Measurements from ENCODE around the gene IL25.
"Not testable (repeated sequence)": the region's sequence is repeated elsewhere in the genome, so short reads cannot be mapped to it uniquely, and the experiment has no call there.

The IL25 gene

DNA sequence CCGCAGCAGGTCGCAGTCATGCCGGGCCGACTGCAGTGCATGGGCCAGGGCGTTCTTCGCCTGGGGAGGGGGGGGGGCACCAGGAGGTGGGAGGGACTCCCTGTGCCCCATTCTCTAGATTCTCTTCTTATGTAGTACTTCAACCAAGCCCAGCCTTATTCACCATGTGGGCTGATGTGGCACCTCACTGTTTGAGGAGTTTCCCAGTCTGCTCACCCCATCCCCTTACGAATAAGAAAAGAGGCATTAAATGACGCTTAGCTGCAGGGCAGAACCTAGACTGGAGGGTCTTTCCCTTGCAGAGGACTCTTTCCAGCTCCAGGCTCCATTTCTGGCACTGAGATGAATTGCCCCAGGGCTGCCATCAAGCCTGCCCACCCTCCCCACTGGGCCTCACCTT, 16.4 kb downstream of the IL25 start:
- no peak for DNase-seq (ENCODE audit: low read depth, low spot score)

DNA sequence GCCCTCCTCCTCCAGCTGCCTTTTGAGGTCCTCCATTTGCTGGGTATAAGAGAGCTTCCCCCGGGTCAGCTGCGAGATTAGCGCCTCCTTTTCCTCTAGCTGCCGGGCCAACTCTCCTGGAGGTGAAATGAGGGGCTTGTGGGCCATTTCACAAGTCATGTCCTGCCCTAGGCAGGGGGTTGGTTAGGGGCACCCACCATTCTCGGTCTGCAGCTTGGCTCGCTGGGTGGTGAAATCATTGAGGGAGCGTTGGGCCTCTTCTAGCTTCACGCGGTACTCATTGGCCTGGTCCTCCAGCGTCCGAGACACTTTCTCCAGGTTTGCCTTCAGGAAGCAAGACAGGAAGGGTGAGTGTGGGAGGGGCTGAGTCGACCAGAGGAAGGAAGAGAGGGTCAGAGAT, 16.8 kb downstream of the IL25 start:
- no peak for DNase-seq (ENCODE audit: low read depth, low spot score)

DNA sequence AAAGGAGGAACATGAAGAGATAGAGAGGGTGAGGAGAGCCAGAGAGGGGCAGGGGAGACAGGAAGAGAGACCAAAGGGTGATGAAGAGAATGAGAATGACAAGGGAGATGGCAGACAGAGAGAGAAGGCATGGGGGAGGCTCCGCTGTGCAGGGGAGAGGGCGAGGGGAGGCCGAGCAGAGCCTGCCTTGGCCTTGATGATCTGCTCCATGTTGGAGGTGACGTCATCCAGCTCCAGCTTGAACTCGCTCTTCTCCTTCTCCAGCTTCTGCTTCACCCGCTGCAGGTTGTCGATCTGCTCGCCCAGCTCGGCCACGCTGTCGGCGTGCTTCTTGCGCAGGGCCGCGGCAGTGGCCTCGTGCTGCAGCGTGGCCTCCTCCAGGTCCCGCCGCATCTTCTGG, 17.3 kb downstream of the IL25 start:
- DNase-seq (ENCODE audit: low read depth, low spot score) = not testable (repeated sequence)

DNA sequence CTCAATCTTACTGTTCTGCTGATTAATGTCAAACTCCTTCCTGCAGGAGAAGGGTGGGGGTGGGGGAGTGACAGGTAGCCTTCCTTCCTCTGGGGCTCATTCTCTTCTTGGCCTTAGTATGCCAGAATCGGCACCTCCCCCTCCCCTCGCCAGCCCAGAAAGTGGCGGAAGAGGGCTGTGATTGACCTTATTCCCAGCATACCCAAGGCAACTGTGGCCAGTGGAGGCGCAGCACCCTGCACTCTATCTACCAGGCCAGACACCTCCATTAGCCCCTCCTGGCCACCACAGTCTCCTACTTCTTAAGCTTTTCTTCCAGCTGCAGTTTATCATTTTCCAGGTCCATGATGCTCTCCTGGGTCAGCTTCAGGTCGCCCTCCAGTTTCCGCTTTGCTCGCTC, 20.0 kb downstream of the IL25 start:
- DNase-seq (ENCODE audit: low read depth, low spot score) = no peak

DNA sequence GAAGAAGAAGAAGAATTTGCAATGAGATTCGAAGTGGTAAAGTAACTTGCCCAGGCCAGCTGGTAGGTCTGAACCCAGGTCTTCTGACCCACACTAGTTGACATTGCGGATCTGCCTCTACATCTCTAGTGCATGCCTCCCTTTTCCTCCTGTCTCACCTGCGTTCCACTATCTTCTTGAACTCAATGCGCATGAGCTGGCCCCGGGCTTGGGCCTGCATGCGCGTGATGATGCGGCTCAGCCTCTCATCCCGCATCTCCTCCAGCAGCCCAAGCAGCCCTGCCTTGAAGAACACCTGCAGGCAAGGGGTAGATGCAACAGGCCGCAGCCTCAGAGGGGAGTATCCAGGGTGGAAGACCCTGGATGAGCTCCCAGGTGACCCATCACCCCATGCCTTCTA, 23.5 kb downstream of the IL25 start:
- no peak for DNase-seq (ENCODE audit: low read depth, low spot score)

DNA sequence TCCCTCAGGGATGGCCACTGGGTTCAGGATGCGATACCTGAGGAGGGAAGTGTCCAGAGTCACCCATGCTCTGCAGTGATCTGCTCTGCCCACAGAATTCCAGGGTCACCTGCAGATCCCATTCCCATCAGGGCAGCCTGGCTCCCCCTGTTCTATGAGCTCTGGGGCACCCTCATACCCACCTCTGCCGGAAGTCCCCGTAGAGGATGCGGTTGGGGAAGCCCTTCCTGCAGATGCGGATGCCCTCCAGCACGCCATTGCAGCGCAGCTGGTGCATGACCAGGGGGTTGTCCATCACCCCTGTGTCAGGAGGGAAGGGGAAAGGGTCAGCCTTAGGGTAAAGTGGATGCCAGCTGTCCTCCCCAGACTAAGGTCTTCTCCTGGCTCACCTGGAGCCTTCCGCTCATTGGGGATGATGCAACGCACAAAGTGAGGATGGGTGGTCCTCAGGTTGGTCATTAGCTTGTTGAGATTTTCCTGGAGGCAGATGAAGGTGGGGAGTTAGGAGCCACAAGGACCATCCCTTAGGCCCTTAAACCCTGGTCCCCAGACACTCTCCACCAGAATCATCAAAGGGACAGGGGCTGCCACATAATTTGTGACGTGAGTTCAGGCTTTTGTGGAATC, 24.3 kb downstream of the IL25 start:
- no peak for DNase-seq (ENCODE audit: low read depth, low spot score)

DNA sequence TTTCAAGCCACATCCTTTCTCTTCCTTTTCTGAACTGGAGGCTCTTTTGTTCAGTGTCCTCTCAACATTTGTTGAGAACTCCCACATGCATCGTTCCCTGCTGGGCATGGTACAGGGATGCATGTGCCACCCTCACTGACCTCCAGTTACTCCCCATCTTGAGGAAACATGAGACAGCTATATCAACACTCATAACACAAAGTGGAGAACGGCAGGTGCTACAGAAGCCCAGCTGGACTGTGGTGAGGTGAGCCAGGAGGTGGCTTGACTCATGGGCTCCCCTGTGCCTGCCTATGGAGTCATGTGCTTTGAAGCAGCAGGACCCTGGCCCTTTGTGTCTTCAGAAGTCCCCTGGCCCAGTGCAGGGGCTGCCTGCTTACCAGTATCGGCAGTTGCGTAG, 25.7 kb downstream of the IL25 start:
- DNase-seq (ENCODE audit: low read depth, low spot score) = no peak

DNA sequence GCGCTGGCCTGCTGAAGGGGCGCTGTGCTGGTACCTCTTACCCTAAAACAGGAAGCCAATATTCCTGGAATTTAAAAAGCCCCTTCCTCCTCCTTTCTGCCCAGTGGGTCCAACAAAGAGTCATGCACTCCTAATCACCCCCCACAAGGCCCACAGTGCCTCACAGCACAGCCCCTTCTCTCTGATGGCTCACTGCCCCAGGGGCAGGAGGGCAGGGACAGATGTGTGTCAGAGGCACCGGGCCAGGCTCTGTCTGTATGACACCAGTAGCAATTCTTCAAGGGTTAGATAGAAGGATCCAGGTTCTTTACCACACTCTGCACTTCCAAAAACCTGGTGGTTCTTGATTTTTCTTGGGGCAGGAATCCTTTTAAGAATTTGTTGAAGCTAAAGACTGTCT, 26.5 kb downstream of the IL25 start:
- no peak for DNase-seq (ENCODE audit: low read depth, low spot score)

DNA sequence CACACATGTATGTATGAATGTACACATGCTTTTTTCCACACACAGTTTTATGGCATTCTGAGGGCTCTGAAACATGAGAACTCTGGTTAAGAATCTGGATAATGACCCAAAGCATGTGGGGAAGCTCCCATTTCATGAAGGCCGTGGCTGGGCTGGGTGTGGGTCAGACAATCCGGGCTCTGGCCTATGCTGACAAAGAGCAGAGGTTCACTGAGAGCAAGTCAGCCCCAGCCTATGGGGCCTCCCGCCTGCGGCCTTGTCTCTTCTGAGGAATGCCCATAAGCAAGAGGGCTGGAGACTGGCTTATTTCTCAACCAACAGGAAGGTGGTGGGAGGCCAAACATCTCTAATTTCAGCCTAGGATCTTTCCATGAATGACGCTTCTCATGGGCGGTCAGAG, 27.0 kb downstream of the IL25 start:
- DNase-seq (ENCODE audit: low read depth, low spot score) = no peak

DNA sequence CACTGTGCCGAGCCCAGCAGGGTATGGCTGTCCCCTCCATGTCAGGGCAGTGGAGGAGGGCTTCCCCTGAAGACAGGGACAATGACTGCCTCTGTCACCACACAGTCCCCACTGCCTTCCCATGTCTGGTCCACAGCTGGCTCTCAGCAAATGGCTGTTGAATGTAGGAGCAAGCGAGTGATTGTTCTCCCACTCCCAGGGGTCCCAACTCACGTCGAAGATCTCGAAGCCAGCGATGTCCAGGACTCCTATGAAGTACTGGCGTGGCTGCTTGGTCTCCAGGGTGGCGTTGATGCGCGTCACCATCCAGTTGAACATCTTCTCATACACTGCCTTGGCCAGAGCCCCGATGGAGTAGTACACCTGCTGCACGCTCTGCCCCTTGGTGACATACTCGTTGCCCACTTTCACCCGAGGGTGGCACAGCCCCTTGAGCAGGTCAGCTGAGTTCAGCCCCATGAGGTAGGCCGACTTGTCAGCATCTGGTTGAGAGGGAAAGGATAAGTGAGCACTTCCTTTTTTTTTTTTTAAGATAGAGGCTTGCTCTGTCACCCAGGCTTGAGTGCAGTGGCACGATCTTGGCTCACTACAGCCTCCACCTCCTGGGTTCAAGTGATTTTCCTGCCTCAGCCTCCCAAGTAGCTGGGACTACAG, 28.0 kb downstream of the IL25 start:
- not testable (repeated sequence) for DNase-seq (ENCODE audit: low read depth, low spot score)

DNA sequence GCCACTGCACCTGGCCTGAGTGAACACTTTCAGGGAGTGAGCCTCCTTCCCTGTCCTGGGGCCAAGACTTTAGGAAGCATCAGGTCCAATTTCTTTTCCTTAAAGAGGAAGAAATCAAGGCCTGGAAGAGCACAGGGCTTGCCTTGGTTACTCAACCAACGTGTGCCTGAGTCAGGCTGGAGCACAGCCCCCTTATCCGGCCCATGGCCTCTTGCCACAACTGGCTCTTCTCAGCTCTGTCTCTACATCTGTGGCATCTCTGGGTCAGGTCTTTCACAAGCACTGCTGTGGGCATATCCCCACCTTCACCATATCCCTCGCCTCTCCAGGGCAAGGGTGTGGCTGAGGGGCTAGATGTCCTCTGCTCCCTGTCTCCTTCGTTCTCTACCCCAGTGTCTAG, 28.7 kb downstream of the IL25 start:
- DNase-seq (ENCODE audit: low read depth, low spot score) = no peak

DNA sequence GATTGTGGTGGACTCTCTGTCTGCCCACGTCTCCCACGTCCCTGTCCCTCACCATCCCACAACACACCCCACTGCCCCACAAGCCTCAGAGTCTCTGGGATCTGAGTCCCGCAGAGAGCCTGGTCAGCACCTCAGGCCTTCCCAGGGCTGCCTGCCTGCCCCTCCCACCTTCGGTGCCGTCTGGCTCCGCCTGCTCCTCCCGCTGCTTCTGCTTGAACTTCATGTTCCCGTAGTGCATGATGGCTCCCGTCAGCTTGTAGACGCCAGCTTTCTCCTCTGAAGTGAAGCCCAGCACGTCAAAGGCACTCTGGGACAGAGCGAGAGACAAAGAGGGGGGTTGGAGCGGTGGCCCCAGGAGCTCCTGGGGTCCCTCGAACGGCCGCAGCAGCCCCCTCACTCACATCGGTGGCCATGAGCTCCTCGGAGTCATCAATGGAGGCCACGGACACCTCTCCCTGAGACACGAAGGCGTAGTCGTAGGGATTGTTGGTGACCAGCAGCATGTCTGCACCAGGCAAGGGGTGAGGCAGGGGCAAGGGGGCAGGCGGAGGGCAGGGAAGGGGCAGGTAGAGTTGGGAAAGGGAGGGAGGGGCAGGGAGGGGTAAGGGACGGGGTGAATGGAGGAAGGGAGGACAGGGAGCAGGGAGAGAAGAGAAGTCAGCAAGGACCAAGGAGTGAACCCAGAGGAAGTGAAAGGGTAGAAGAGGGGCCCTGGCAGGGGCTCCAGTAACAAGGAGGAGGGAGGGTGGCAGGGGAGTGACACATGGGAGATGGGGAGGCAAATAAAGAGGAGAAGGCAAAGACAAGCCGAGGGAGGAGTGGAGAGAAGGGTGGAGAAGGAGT, 29.9 kb downstream of the IL25 start:
- no peak for DNase-seq (ENCODE audit: low read depth, low spot score)

DNA sequence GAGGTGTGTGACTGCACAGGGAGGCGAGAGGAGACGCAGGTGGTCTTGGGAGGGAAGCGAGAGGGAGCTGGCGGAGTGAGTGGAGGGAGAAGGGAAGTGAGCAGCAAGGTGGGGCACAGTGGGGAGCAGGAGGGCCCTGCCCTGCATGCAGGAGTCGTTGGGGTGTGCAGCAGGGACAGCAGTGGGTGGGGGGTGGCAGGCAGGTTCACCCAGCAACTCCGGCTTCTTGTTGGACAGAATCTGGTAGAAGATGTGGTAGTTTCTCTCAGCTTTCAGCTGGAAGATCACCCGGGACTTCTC, 30.5 kb downstream of the IL25 start:
- DNase-seq (ENCODE audit: low read depth, low spot score) = no peak

DNA sequence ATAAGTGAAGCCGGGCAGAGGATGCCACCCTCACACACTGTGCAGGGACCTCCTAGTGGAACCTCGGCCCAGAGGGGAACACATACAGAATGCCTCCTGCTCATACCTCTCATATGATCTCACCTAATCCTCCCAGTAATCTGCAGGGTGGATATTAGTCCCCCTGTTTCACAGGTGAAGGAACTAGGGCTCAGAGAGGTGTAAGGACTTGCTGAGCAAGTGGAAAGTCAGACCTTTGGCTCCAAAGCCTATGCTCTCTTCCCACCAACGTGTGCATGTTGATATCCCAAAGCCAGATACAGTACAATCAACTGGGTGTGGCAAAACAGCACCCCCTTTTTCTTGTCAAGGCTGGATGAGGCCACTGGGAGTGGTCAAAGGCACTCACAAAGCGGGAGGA, 31.3 kb downstream of the IL25 start:
- DNase-seq (ENCODE audit: low read depth, low spot score) = no peak

DNA sequence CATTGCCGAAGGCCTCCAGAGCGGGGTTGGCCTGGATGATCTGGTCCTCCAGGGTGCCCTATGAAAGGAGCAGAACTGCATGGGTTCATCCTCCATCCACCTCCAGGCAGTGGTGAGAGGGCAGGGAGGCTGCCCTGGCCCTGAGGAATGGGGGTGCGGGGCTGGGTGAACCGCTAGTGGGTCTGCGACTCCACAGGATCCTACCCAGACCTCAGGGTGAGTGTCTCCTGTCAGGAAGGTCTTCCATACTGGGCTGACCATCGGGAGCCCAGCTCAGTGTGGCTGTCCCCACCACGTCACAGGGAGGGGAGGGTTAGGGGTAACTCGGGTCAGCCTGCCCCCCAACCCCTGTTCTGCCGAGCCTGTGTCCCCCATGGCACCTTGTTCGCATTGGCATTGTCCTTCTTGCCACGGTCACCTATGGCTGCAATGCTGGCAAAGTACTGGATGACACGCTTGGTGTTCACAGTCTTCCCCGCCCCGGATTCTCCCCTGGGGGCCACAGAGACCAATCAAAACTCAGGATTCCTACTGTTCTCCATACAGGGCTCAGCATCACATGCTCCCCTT, 31.8 kb downstream of the IL25 start:
- DNase-seq (ENCODE audit: low read depth, low spot score) = no peak

DNA sequence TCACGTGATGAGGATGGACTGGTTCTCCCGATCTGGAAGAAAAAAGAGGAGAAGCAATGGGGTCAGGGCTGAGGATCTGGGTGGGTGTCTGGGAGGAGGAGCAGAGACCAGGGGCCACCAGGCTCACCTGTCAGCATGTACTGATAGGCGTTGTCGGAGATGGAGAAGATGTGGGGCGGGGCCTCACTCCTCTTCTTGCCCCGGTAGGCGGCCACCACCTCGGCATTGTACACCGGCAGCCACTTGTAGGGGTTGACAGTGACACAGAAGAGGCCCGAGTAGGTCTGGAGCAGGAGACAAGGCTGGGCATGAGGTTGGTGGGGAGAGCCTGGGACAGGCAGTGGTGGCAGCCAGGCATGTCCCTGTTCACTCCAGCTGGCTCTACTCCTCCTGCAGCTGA, 32.5 kb downstream of the IL25 start:
- no peak for DNase-seq (ENCODE audit: low read depth, low spot score)

DNA sequence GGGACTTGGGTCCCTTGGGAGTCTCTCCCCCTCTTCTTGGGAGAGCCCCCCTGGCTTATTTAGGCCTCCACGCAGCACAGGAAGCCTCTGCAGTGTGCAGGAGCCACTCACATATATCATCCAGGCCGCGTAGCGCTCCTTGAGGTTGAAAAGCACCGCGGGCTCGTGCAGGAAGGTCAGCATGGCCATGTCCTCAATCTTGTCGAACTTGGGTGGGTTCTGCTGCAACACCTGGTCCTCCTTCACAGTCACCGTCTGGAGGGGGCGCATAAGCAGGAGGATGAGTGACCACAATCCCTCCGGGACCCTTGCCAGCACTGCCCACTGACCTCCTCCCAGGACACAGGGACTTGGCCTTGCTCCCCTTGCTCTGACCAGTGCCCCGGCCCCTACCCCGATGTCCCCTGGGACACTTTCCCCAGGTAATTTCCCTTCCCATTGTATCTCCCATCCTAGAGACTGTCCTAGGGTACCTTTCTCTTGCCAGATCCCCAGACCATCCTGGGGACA, 33.0 kb downstream of the IL25 start:
- no peak for DNase-seq (ENCODE audit: low read depth, low spot score)

DNA sequence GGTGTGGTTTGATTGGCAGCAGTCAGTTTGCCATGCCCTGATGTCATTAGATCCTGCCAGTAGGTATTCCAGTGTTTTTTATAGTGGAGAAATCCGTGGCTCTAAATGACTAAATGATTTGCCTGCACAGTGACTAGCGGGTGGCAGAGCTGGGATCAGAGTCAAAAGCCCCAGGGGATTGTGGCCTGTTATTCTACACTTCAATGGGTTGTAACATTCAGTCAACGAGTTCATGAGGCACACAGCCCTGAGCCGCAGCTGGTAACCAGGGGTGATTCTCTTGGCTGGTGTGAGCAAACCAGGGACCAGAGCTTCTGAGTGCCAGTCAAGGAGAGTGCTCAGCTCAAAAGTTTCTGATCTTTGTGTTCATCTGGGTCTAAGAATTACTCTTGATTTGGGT, 33.6 kb downstream of the IL25 start:
- DNase-seq (ENCODE audit: low read depth, low spot score) = no peak

DNA sequence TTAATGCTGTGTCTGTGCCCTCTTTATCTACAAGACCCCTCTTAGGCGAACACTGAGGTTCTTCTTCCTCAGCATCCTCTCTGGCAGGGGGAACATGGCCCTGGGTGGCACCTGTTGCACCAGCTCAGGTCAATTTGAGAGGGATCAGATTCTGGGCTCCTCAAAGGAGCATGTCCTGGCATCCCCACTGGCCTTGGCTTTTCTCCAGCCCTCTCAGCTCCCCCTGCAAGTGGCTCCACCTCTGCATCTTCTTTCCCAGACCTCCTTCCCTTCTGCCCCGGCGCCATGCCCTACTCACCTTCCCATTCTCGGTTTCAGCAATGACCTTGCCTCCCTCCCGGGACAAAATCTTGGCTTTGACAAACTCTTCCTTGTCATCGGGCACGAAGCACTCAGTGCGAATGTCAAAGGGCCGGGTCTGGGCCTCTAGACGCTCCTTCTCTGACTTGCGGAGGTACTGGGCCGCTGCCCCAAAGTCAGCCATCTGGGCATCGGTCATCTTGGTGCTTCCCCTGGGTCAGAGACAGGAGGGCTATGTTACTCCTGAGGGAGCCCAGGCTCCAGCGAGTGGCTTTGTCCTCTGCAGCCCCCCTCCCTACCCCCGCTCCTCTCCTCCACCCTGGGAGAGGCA, 34.2 kb downstream of the IL25 start:
- no peak for DNase-seq (ENCODE audit: low read depth, low spot score)

DNA sequence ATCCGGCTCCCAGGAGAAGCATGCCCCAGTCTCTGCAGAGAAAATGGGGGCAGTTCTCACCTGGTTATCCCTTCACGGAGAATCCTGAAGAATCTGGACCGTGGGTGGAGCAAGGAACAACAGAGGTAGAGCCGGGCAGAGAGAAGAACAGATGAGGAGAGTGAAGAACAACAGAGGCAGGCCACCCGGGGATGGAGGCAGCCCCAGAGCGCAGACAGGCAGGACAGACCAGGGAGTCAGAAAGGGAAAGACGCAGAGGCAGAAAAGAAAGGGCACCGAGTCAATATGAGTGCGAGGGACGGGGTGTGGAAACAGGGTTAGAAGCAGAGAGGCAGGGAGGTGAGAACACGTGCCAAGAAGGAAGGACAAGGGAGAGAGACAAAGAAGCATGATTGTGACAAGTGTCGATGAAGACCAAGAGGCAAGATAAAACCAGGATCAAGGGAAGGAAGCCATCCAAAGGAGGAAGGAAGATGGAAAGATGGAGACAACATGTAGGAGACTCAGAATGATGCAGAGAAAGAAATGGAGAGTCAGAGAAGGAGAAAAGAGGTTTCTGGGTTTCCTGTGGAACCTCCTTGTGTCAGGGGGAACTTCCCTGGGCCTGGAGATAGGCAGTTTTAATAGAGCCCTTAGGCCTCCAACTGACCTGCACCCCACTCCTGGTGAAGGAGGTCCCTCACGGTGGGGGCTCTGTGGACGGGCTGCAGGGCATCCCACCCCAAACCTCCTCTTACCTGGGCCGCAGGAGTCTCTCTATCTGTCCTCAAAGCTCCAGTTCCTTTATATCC, 35.1 kb downstream of the IL25 start, which contains the start of gene MYH6:
MYH6 (minus strand) TSS at position 758 of the 791 bp plus-strand sequence. CDS start 1,050 bp downstream, outside the sequence.
- no peak for DNase-seq (ENCODE audit: low read depth, low spot score)

DNA sequence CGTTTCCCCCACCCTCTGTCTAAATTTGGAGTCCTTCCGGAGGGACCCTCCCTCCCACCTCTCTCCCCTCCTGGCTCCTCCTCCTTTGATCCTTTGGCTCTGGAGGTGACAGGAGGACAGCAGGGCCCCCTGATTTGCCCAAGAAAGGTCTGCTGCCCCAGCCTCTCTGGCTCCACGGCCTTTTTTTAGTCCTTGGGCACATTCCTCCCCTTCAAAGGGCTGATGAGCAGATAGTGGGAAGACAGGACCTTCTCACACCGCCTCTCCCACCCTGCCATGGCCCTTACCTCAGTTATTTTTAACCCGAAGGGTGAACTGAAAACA, 35.7 kb downstream of the IL25 start:
- no peak for DNase-seq (ENCODE audit: low read depth, low spot score)
